Measurements from ENCODE around the gene GPR35.

GPR35 gene

DNA sequence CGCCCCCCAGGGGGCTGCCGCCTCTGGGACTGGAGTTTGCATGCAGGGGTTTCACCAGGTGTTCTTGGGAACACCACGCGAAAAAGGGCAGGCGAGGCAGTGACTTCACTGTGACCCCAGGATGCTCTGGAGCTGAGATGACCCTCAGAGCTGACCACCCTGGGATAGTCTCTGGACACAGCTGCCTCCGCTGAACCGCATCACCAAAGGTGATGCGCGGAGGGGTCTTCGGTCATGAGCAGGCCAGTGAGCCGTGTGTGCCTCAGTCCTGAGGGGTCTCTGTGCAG, 17.5 kb downstream of the GPR35 start:
- CTCF ChIA-PET, result no interaction called here
- TF ChIP-seq, protein P1, sequence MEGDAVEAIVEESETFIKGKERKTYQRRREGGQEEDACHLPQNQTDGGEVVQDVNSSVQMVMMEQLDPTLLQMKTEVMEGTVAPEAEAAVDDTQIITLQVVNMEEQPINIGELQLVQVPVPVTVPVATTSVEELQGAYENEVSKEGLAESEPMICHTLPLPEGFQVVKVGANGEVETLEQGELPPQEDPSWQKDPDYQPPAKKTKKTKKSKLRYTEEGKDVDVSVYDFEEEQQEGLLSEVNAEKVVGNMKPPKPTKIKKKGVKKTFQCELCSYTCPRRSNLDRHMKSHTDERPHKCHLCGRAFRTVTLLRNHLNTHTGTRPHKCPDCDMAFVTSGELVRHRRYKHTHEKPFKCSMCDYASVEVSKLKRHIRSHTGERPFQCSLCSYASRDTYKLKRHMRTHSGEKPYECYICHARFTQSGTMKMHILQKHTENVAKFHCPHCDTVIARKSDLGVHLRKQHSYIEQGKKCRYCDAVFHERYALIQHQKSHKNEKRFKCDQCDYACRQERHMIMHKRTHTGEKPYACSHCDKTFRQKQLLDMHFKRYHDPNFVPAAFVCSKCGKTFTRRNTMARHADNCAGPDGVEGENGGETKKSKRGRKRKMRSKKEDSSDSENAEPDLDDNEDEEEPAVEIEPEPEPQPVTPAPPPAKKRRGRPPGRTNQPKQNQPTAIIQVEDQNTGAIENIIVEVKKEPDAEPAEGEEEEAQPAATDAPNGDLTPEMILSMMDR (IDR thresholded peaks at IDR 0.05; ENCODE audit: control extremely low read depth, extremely low read depth, low read depth, missing control alignments), result no peak
- POLR2A ChIA-PET, result no interaction called here
- DNase-seq (ENCODE audit: extremely low spot score), result peak; percentile 13

- no peak for DNase-seq (ENCODE audit: extremely low spot score)
- ChIA-PET POLR2A (no interaction called here), CTCF (no interaction called here)
Measured at GRCh38 chr2:240643093-240643810, 18.0 kb downstream of the GPR35 start.

DNA sequence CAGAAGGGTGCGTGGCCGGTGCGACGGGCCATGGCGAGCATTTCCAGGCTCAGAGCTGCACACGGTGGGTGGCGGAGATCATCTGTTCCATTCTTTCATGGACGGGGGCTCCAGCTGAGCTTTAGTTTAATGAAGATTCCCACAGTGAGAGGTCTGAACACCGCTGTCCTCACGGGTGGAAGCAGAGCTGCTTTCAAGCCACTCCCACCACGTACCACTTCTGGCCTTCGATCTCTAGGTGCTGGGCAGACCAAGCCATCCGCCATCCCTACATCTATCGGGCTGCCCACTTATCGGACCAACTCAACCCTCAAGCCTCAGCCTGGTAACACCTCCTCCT, 18.5 kb downstream of the GPR35 start:
- ChIA-PET CTCF (no interaction called here), POLR2A (no interaction called here)
- no peak for DNase-seq (ENCODE audit: extremely low spot score)

More at GRCh38 chr2:240643093-240643810, 18.0 kb downstream of the GPR35 start:
- TF ChIP-seq, protein P1 (IDR thresholded peaks at IDR 0.05; ENCODE audit: control extremely low read depth, extremely low read depth, low read depth, missing control alignments), result no peak

GRCh38 chr2:240644171-240644651, 18.9 kb downstream of the GPR35 start:
- POLR2A ChIA-PET, result no interaction called here
- peak; percentile 6 for DNase-seq (ENCODE audit: extremely low spot score)
- CTCF ChIA-PET, result no interaction called here
- TF ChIP-seq, protein P1 (IDR thresholded peaks at IDR 0.05; ENCODE audit: control extremely low read depth, extremely low read depth, low read depth, missing control alignments), result no peak

More for the DNA sequence above, 18.5 kb downstream of the GPR35 start:
- TF ChIP-seq, protein P1 (IDR thresholded peaks at IDR 0.05; ENCODE audit: control extremely low read depth, extremely low read depth, low read depth, missing control alignments), result no peak

- TF ChIP-seq, protein P1 (IDR thresholded peaks at IDR 0.05; ENCODE audit: control extremely low read depth, extremely low read depth, low read depth, missing control alignments), result no peak
- POLR2A ChIA-PET, result no interaction called here
Measured at GRCh38 chr2:240644859-240645301, 19.6 kb downstream of the GPR35 start.

DNA sequence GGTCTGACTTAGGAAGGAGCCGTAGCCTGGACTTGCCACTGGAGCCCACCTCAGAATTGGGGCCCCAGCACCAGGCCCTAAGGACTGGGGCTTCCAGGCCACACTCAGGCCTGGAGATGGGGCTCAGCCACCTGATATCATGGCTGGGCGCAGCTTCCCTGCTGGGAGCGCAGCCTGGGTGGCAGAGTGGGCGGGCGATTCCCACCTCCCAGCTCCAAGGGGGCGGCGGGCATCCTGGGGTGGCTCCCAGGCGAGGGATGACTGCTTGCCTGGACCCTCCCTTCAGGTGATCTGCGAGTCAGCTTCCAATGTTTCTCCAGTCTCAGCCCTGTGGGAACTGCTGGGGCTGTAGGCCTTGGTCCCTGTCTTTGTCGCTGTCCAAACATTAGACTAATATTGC, 20.1 kb downstream of the GPR35 start:
- CTCF ChIA-PET, result no interaction called here
- peak; percentile 15 for DNase-seq (ENCODE audit: extremely low spot score)
- POLR2A ChIA-PET, result no interaction called here
- TF ChIP-seq, protein P1 (IDR thresholded peaks at IDR 0.05; ENCODE audit: control extremely low read depth, extremely low read depth, low read depth, missing control alignments), result no peak

More at GRCh38 chr2:240644859-240645301, 19.6 kb downstream of the GPR35 start:
- CTCF ChIA-PET, result no interaction called here
- DNase-seq (ENCODE audit: extremely low spot score), result peak; percentile 15

All from GM10248 (cell line).